K562 treated with DMSO at 1 percent for 48 hours (cell line): ENCODE results near the gene AGA. TPM values are rescaled to one million over a fixed set of nuclear protein-coding genes. Genes with fewer than 3 reads are reported as not detected.

Source experiments
- total RNA-seq: library from RNA; unstranded; fragments of 300-600 nt; gene quantifications from 2 replicates; pipeline ENCODE4 v1.2.3, GENCODE V29; 2022; ENCODE audit warnings: low replicate concordance; ENCODE audit errors: extremely low read depth

The AGA gene
- total RNA-seq = not detected in 2 replicates

DNA sequence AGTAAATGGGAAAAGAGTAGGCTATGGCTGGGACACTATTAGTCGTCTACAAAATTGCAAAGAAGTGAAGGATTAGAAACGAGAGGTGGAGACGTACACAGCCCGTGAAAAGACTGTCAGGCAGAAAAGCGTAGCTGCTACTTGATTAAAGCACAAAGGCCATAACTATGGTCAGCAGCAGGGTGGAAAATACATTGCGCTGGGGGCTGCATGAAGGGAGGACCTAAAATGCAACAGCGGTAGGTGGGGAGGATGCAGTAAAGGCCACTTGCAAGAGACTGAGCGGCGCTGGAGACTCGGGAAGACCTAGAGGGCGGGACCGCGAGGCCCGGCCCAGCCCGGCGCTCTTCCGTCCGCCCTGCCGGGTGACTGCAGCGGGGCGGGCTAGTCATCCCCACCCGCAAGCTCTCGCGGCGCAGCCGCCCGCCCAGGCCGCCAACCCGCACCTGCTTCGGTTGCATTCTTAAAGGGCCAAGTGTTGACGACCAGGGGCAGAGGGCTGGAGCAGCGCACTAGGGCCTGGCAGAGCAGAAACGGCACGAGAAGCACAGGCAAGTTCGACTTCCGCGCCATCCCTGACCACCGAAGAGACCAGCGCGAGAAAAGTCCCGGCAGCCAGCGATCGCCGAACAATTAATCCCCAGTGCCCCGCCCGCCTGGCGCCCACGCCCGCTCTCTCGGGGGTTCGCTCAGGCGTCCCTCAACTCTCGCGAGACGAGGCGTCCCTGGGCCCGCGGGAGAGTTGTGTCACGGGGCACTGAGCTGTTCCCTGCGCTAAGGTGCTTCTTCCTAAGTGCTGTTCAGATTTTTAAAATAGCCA is at the start of gene AGA:
Gene AGA (minus strand): TSS at position 635 of the 820 bp plus-strand sequence. CDS start 62 bp downstream, at position 573.

Other genes starting within 250 kb of the AGA start
- gene NEIL3, start 132.6 kb downstream of the AGA start, total RNA-seq = not detected in 2 replicates